Neuronal stem cell (in vitro differentiated cells): ENCODE results near the gene CCDC60.

Experiments used
- DNase-seq: peaks from one replicate; pipeline ENCODE4 v3.0.0-alpha.2; 2013; ENCODE audit warnings: low spot score
- H2AFZ ChIP-seq: one replicate; pipeline ENCODE4 v1.6.1; 2013; ENCODE audit warnings: mild to moderate bottlenecking, low read length, inconsistent platforms
- H2AK5ac ChIP-seq: 2 replicates; pipeline ENCODE4 v1.6.1; 2013; ENCODE audit warnings: low read depth, mild to moderate bottlenecking, inconsistent platforms, low read length, moderate library complexity, mixed read lengths
- H2BK120ac ChIP-seq: 2 replicates; pipeline ENCODE4 v1.6.1; 2013; ENCODE audit warnings: low read depth, mild to moderate bottlenecking, inconsistent platforms, low read length, moderate library complexity, mixed read lengths
- H2BK12ac ChIP-seq: one replicate; pipeline ENCODE4 v1.6.1; 2013; ENCODE audit warnings: low read length, inconsistent platforms
- H2BK15ac ChIP-seq: 2 replicates; pipeline ENCODE4 v1.6.1; 2013; ENCODE audit warnings: mild to moderate bottlenecking, low read length, inconsistent platforms, mixed read lengths
- H2BK5ac ChIP-seq: one replicate; pipeline ENCODE4 v1.6.1; 2013; ENCODE audit warnings: inconsistent platforms, mild to moderate bottlenecking, low read length, moderate library complexity
- H3K14ac ChIP-seq: one replicate; pipeline ENCODE4 v1.6.1; 2013; ENCODE audit warnings: low read length, inconsistent platforms
- H3K18ac ChIP-seq: 2 replicates; pipeline ENCODE4 v1.6.1; 2013; ENCODE audit warnings: low read length, inconsistent platforms
- H3K23ac ChIP-seq: 2 replicates; pipeline ENCODE4 v1.6.1; 2013; ENCODE audit warnings: low read depth, mild to moderate bottlenecking, mixed read lengths, low read length, inconsistent platforms; ENCODE audit not compliant: poor library complexity
- H3K27ac ChIP-seq: replicated peaks from 3 replicates; pipeline ENCODE4 v1.5.1; 2013; ENCODE audit warnings: low read length, inconsistent platforms
- H3K27me3 ChIP-seq, 3 experiments: 2 replicates each; pipeline ENCODE4 v1.6.1; 2013; ENCODE audit warnings: low read length in 3 of 3, mild to moderate bottlenecking in 2 of 3, inconsistent platforms in 1 of 3, low read depth in 1 of 3, mixed read lengths in 1 of 3, moderate library complexity in 1 of 3; ENCODE audit not compliant: control insufficient read depth in 3 of 3, insufficient read depth in 3 of 3
- H3K36me3 ChIP-seq, 2 donors: replicated peaks in 1 of 2; 2 replicates each; pipeline ENCODE4 v1.6.1; 2013; ENCODE audit warnings: low read length in 2 of 2; ENCODE audit not compliant: control insufficient read depth in 2 of 2, insufficient read depth in 2 of 2
- H3K4ac ChIP-seq: 2 replicates; pipeline ENCODE4 v1.6.1; 2013; ENCODE audit warnings: inconsistent platforms, mild to moderate bottlenecking, low read length, moderate library complexity
- H3K4me1 ChIP-seq, 2 donors: 1 replicate in 1 of 2; 2 replicates in 1 of 2; pipeline ENCODE4 v1.6.1; 2013; ENCODE audit warnings: low read length in 2 of 2, low read depth in 1 of 2; ENCODE audit not compliant: control insufficient read depth in 2 of 2, insufficient read depth in 1 of 2
- H3K4me2 ChIP-seq: one replicate; pipeline ENCODE4 v1.6.1; 2013; ENCODE audit warnings: mild to moderate bottlenecking, low read length, inconsistent platforms; ENCODE audit not compliant: insufficient read depth, poor library complexity, severe bottlenecking
- H3K4me3 ChIP-seq, 2 donors: 2 replicates each; pipeline ENCODE4 v1.5.1; 2013; ENCODE audit warnings: low read length in 2 of 2, mild to moderate bottlenecking in 2 of 2, inconsistent platforms in 1 of 2, moderate library complexity in 1 of 2
- H3K79me1 ChIP-seq: one replicate; pipeline ENCODE4 v1.6.1; 2013; ENCODE audit warnings: low read depth, mild to moderate bottlenecking, inconsistent platforms, low read length, moderate library complexity
- H3K9ac ChIP-seq: one replicate; pipeline ENCODE4 v1.6.1; 2013; ENCODE audit warnings: mild to moderate bottlenecking, low read depth, low read length, inconsistent platforms; ENCODE audit not compliant: poor library complexity
- H3K9me3 ChIP-seq, 2 donors: replicated peaks in 1 of 2; 2 replicates each; pipeline versions ENCODE3 to v1.6.1; 2013; ENCODE audit warnings: low read length in 2 of 2, mild to moderate bottlenecking in 2 of 2, inconsistent platforms in 1 of 2, low read depth in 1 of 2, mixed read lengths in 1 of 2, moderate library complexity in 1 of 2; ENCODE audit not compliant: control insufficient read depth in 2 of 2, insufficient read depth in 1 of 2
- H4K8ac ChIP-seq: one replicate; pipeline ENCODE4 v1.6.1; 2013; ENCODE audit warnings: low read depth, mild to moderate bottlenecking, inconsistent platforms, low read length, moderate library complexity
- H4K91ac ChIP-seq: one replicate; pipeline ENCODE4 v1.6.1; 2013; ENCODE audit warnings: low read length, low read depth, mild to moderate bottlenecking, inconsistent platforms; ENCODE audit not compliant: poor library complexity
- WGBS, 2 donors: extraction: QIAGEN DNeasy Blood & Tissue Kit; methylation state at CpG; one replicate each; pipeline ENCODE4 v1.1.7; 2013; ENCODE audit warnings: missing lambda C conversion rate in 2 of 2, mixed read lengths in 1 of 2; ENCODE audit not compliant: insufficient read length in 2 of 2, insufficient replicate concordance in 1 of 2; ENCODE audit errors: extremely low coverage in 2 of 2; 5-methylcytosine and 5-hydroxymethylcytosine counted together

The CCDC60 gene

DNA sequence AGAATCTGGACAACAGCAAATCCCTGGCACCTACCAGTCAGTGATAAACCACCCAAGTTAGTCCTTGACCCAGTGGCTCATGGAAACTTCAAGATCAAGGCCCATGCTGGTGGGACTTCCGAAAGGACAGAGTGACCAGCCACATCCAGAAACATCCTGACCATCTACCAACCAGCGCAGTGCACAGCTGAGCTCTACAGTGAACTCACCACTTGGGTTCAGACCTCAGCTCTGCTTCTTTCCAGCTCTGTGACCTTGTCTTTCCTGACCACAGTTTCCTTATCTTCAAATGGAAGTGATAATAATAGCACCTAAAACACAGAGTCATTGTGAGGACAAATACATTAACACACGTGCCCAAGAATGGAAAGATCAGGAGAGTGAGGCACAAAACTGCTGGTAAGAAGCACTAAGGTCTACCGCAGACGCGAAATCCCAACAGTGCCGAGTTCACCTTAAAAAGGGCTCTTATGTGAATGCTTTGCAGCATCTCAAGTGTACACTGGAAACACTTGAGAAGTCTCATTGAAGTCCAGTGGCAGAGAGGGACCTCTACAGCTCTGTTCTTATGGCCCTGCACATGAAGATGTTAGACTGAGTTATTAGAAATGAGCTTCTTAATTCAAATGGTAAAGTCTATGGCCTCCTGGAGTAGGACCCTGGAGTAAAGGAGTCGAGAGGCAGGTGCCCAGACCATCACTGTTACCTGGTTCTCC, 128.8 kb downstream of the CCDC60 start:
- H3K4me1 ChIP-seq: peaks cover 0 to 2% of the 10 kb centered on the region in 2 donors

DNA sequence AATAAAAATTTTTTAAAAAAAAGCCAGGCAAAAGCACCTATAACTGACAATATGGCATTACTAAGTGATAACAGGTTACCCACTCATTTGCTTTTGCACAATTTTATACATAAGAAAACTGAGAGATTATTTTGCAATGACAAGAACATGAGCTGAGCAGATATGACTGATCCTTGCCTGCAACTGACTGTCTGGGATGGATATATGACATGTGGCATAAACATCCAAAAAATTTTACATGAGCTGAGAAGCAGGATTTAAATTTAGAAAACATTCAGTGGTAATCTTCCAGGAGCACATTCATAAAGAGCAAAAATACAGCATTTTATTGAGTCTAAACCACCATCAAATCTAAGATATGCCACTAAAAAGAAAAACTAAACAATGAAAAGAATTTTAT, 133.8 kb downstream of the CCDC60 start:
- Histone ChIP-seq H3K27ac (no peak overlapping the region), H3K4ac (no peak overlapping the region), H3K4me2 (no peak overlapping the region), H2BK15ac (no peak overlapping the region), H3K79me1 (no peaks in the 10 kb centered on the region), H2BK120ac (no peak overlapping the region), H2AFZ (no peak overlapping the region), H3K36me3 (no peaks in the 10 kb centered on the region), H3K14ac (no peak overlapping the region), H3K9ac (no peak overlapping the region), H4K91ac (no peak overlapping the region), H2BK5ac (no peak overlapping the region), H3K23ac (no peak overlapping the region), H3K18ac (no peak overlapping the region), H3K9me3 (no peaks in the 10 kb centered on the region), H3K4me1 (no peaks in the 10 kb centered on the region), H3K27me3 (no peaks in the 10 kb centered on the region), H2AK5ac (no peak overlapping the region), H4K8ac (no peak overlapping the region), H2BK12ac (no peak overlapping the region), H3K4me3 (no peak overlapping the region)
- DNase-seq: no peak

More for the DNA sequence above, 128.8 kb downstream of the CCDC60 start:
- Histone ChIP-seq H4K91ac (no peak overlapping the region), H3K9me3 (no peaks in the 10 kb centered on the region), H2BK12ac (no peak overlapping the region), H3K18ac (no peak overlapping the region), H2AK5ac (no peak overlapping the region), H3K79me1 (no peaks in the 10 kb centered on the region), H3K4ac (no peak overlapping the region), H3K4me2 (no peak overlapping the region), H2AFZ (no peak overlapping the region), H3K23ac (no peak overlapping the region), H3K27ac (no peak overlapping the region), H3K14ac (no peak overlapping the region), H2BK120ac (no peak overlapping the region), H4K8ac (no peak overlapping the region), H2BK5ac (no peak overlapping the region), H3K27me3 (no peaks in the 10 kb centered on the region), H2BK15ac (no peak overlapping the region), H3K4me3 (no peak overlapping the region), H3K9ac (no peak overlapping the region), H3K36me3 (no peaks in the 10 kb centered on the region)
- no peak for DNase-seq
- WGBS, 2 donors: no CpG with 5 or more reads among the region's 8 CpGs

DNA sequence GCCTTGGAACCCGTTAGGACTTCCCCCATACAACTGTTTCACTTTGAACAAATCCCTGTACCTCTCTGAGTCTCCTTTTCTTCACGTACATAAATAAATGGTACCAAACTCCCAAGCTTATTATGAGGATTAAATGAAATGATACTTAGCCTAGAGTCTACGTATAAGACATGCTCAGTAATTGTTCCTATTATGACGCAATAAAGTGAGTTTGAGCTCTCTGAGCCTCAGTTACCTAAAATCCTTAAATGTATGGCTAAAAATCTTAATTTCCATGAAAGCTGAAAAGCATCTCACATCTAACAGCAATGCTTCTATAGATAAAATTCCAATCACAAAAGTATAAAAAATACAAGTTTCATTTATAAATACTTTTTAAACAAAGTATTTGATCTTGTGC, 141.1 kb downstream of the CCDC60 start:
- Histone ChIP-seq H4K91ac (no peak overlapping the region), H2BK12ac (no peak overlapping the region)

DNA sequence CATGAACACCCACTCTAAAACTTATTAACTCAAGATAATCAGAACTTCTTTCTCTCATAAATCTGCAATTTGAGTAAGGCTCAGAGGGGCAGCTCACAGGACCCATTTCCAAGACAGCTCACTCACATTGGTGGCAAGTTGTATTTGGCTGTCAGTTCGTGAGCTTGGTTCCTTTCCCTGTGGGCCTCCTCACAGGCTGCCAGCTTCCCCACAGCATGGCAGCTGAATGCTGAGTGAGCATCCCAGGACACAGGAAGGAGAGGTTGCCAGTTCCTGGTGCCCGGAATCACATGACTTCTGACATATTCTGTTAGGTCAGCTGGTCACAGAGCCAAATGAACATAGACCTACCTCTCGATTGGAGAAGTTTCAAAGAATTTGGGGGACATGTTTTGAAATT, 142.4 kb downstream of the CCDC60 start:
- Histone ChIP-seq H4K91ac (no peak overlapping the region), H3K4ac (no peak overlapping the region), H3K27me3 (no peaks in the 10 kb centered on the region), H3K9ac (no peak overlapping the region), H3K9me3 (no peaks in the 10 kb centered on the region), H2AFZ (no peak overlapping the region), H3K4me1 (no peaks in the 10 kb centered on the region), H2BK5ac (no peak overlapping the region), H3K27ac (no peak overlapping the region), H3K4me3 (no peak overlapping the region), H3K23ac (no peak overlapping the region), H4K8ac (no peak overlapping the region), H2BK12ac (no peak overlapping the region), H3K4me2 (no peak overlapping the region), H2BK15ac (no peak overlapping the region), H2BK120ac (no peak overlapping the region), H3K18ac (no peak overlapping the region), H3K14ac (no peak overlapping the region), H3K79me1 (no peaks in the 10 kb centered on the region), H3K36me3 (no peaks in the 10 kb centered on the region), H2AK5ac (no peak overlapping the region)
- no peak for DNase-seq
- no CpG with 5 or more reads among the region's 3 CpGs for WGBS, 2 donors

More for the DNA sequence above, 141.1 kb downstream of the CCDC60 start:
- Histone ChIP-seq H3K27ac (no peak overlapping the region), H3K4me2 (no peak overlapping the region), H3K79me1 (no peaks in the 10 kb centered on the region), H2AFZ (no peak overlapping the region), H3K18ac (no peak overlapping the region), H3K14ac (no peak overlapping the region), H4K8ac (no peak overlapping the region), H3K9me3 (no peaks in the 10 kb centered on the region), H3K4ac (no peak overlapping the region), H3K27me3 (no peaks in the 10 kb centered on the region), H2BK15ac (no peak overlapping the region), H2BK5ac (no peak overlapping the region), H3K4me1 (no peaks in the 10 kb centered on the region), H3K9ac (no peak overlapping the region), H2AK5ac (no peak overlapping the region), H2BK120ac (no peak overlapping the region), H3K4me3 (no peak overlapping the region), H3K36me3 (no peaks in the 10 kb centered on the region), H3K23ac (no peak overlapping the region)
- WGBS, 2 donors: no CpG with 5 or more reads among the region's 4 CpGs
- no peak for DNase-seq
